Measurements from ENCODE around the gene NDUFB11. TPM values are rescaled to one million over a fixed set of nuclear protein-coding genes. Genes with fewer than 3 reads are reported as not detected.

The NDUFB11 gene
- total RNA-seq, 1 donor from 2014 or later, result 77.4 TPM

Other genes with a start within 250 kb of the NDUFB11 start
- 8.4 TPM for gene JADE3, start 232.3 kb downstream of the NDUFB11 start, total RNA-seq
- gene RGN, start 66.3 kb downstream of the NDUFB11 start, total RNA-seq, result 7.6 TPM
- 47.6 TPM for gene RBM10, start 519 bp upstream of the NDUFB11 start, total RNA-seq
- 252 TPM for gene UBA1, start 49.1 kb upstream of the NDUFB11 start, total RNA-seq
- 80.9 TPM for gene CDK16, start 74.0 kb upstream of the NDUFB11 start, total RNA-seq
- 59.0 TPM for gene USP11, start 88.3 kb upstream of the NDUFB11 start, total RNA-seq
- gene ZNF157, start 225.9 kb upstream of the NDUFB11 start, total RNA-seq, result 0.29 TPM